Effector memory CD4-positive, alpha-beta T cell (primary cell): ENCODE data around the gene KRT85.

Experiments
- DNase-seq, 3 donors: peaks; one replicate each; pipeline ENCODE4 v3.0.0-alpha.2; 2020
- H3K27ac ChIP-seq: 2 replicates; pipeline ENCODE4 v1.7.0; 2013; ENCODE audit warnings: mild to moderate bottlenecking, low read length, moderate library complexity; ENCODE audit not compliant: insufficient read depth, poor library complexity, severe bottlenecking
- H3K27me3 ChIP-seq: replicated peaks from 2 replicates; pipeline ENCODE4 v1.7.0; 2013; ENCODE audit warnings: mild to moderate bottlenecking, low read length; ENCODE audit not compliant: insufficient read depth, control insufficient read depth, poor library complexity, severe bottlenecking
- H3K36me3 ChIP-seq: 2 replicates; pipeline ENCODE4 v1.7.0; 2013; ENCODE audit warnings: mild to moderate bottlenecking, low read length, moderate library complexity; ENCODE audit not compliant: control insufficient read depth, insufficient read depth
- H3K4me1 ChIP-seq: 2 replicates; pipeline ENCODE4 v1.7.0; 2013; ENCODE audit warnings: low read length, mild to moderate bottlenecking; ENCODE audit not compliant: control insufficient read depth, insufficient read depth, poor library complexity, severe bottlenecking
- H3K4me3 ChIP-seq: 2 replicates; pipeline ENCODE4 v1.7.0; 2013; ENCODE audit warnings: low read length, low read depth, mild to moderate bottlenecking; ENCODE audit not compliant: insufficient read depth, poor library complexity, severe bottlenecking
- H3K9me3 ChIP-seq: 2 replicates; pipeline ENCODE4 v1.7.0; 2013; ENCODE audit warnings: mild to moderate bottlenecking, low read length, moderate library complexity; ENCODE audit not compliant: control insufficient read depth

The KRT85 gene

DNA sequence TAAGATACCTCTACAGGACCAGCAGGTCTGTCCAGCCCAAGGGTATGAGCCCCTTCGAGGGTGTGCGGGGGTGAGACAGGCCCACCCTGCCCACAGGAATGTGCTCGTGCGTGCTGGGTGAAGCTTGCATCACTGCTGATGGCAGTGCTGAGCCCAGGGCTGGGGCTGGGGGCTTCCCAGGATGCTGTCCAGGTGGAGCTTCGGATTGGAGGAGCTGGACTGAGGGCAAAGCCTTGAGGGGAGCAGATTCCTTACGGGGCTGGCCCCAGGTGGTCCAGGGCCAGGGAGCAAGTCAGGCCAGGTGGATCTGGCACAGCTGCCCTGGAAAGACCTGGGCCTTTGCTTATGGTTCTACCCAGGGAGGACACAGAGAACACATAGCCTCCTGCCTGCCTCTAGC, 2.5 kb upstream of the KRT85 start:
- no peaks in the 10 kb centered on the region for H3K9me3 ChIP-seq
- no peaks in the 10 kb centered on the region for H3K36me3 ChIP-seq
- H3K4me1 ChIP-seq = no peaks in the 10 kb centered on the region
- no peak overlapping the region for H3K27ac ChIP-seq
- no peak for DNase-seq
- H3K27me3 ChIP-seq = no peaks in the 10 kb centered on the region
- no peak overlapping the region for H3K4me3 ChIP-seq

DNA sequence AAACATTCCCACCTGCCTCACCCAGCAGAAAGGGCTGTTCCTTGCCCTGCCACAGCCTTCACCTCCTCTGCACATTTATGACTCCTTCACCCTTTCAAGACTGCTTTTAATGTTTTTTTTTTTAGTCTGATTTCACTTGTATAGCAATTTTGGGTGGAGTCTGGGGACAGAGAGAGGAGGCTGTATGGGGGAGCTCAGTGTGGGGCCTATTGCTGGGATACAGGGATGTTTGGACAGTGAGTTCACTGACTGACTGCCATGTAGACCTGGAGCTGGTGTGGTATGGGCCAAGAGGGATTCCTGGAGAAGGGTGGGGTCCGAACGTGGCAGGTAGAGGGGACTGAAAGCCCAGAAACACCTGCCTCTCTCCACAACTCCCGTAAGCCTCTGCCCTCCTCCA, 1.9 kb upstream of the KRT85 start:
- no peaks in the 10 kb centered on the region for H3K9me3 ChIP-seq
- no peaks in the 10 kb centered on the region for H3K27me3 ChIP-seq
- H3K4me1 ChIP-seq = no peaks in the 10 kb centered on the region
- no peak overlapping the region for H3K27ac ChIP-seq
- no peak overlapping the region for H3K4me3 ChIP-seq
- H3K36me3 ChIP-seq = no peaks in the 10 kb centered on the region
- no peak for DNase-seq

DNA sequence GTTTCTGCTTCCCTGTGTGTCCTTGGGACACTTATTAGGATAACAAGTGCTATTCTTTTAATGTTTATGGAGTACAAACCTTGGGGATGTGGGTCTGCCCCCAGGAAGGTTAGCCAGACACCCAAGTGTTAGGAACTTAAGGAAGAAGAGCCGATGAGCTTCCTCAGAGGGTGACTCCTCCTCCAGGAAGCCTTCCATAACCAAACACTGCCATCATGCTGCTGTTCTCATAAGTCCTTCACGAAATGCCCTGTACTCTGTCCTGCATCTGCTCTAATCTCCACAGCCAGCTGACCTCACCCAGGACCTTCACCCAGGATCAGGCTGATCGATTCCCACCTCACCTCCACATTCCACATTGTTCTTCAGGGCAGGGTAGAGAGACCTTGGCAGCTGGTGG, 1.2 kb upstream of the KRT85 start:
- DNase-seq = no peak
- Histone ChIP-seq H3K9me3 (no peaks in the 10 kb centered on the region), H3K4me1 (no peaks in the 10 kb centered on the region), H3K27ac (no peak overlapping the region), H3K27me3 (no peaks in the 10 kb centered on the region), H3K4me3 (no peak overlapping the region), H3K36me3 (no peaks in the 10 kb centered on the region)

DNA sequence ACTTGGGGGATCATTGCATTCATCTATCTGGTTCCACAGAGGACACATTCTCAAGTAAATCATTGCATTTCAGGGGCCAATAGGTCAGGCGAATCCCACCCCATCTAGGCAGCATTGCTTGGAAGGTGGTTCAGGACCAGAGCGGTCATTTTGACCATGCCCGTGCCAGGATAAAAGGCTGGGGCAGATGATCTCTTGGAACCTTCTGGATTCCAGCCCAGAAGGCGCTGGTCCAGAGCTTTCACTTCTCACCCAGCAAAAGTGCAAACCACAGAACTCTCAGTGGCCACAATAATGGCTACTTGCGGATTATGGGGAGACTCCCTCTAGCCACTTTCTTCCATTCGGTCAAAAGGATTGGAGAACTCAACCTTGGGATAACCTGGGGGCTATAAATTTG, 595 bp upstream of the KRT85 start:
- no peak overlapping the region for H3K27ac ChIP-seq
- no peaks in the 10 kb centered on the region for H3K4me1 ChIP-seq
- no peak overlapping the region for H3K4me3 ChIP-seq
- no peak for DNase-seq
- H3K36me3 ChIP-seq = no peaks in the 10 kb centered on the region
- no peaks in the 10 kb centered on the region for H3K27me3 ChIP-seq
- no peaks in the 10 kb centered on the region for H3K9me3 ChIP-seq

DNA sequence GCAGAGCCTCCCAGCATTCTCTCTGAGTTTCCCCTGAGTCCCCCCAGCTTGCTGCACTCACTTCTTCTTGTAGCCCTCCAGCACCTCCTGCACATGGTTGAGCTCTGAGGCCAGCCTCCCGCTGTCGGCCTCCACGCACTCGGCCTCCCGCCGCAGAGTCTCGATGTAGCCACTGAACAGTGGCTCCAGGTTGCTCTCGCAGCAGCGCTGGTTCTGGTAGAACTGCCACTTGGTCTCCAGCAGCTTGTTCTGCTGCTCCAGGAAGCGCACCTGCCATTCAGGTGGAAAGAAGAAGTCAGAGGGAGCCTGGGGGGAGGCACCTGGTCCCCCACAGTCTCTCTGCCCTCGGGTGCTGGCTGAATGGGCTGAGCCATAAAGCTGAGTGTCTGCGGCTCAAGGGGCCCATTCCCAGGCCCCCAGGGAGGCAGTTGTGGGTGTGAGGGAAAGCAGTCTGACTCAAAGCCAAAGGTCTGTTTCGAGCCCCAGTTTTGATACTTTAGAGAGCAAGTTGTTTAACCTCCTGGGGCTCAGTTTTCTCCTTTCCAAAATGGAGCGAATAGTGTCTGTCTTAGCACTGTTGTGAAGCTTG, 2.3 kb downstream of the KRT85 start:
- DNase-seq = no peak
- Histone ChIP-seq H3K4me3 (no peak overlapping the region), H3K27ac (no peak overlapping the region), H3K4me1 (no peaks in the 10 kb centered on the region), H3K36me3 (no peaks in the 10 kb centered on the region), H3K9me3 (no peaks in the 10 kb centered on the region), H3K27me3 (no peaks in the 10 kb centered on the region)

DNA sequence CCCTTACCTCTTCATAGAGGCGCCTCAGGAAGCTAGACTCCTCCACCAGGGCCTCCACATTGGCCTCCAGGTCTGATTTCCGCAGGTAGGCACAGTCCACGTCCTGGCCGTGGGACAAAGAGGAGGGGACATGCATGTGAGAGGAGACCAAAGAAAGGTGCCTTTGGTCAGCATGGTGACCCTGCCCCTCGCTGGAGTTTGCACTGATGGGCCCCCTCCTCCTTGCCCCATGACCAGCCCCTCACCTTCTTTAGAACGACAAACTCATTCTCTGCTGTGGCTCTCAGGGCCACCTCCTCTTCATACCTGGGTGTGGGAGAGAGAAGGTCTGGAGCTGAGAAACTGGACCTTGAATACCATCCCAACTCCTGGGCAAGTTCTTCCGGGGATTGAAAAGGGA, 3.2 kb downstream of the KRT85 start:
- Histone ChIP-seq H3K36me3 (no peaks in the 10 kb centered on the region), H3K4me3 (no peak overlapping the region), H3K9me3 (no peaks in the 10 kb centered on the region), H3K27me3 (no peaks in the 10 kb centered on the region), H3K27ac (no peak overlapping the region), H3K4me1 (no peaks in the 10 kb centered on the region)
- no peak for DNase-seq

DNA sequence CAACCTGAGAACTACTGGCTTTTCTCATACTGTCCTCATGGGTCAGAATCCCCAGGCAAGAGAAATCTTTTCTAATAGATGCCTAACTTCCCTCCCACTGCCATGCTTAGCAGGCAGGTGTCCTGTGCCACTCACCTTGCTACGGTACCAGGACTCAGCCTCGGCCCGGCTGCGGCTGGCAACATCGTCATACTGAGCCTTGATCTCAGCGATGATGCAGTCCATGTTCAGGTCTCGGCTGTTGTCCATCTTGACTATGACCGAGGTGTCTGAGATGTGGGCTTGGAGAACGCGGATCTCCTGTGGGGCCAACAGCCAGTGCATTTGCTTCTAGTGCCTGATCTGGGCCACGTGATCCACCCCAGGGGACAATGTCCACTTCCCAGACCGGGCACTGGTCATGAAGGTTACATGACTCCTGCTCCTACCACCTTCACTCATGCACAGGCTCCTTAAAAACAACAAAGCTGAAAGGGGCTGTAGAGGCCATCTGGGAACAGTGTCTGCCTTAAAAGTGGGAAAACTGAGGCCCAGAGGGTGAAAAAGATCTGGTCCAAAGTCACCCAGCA, 4.1 kb downstream of the KRT85 start:
- Histone ChIP-seq H3K36me3 (no peaks in the 10 kb centered on the region), H3K27me3 (no peaks in the 10 kb centered on the region), H3K4me3 (no peak overlapping the region), H3K9me3 (no peaks in the 10 kb centered on the region), H3K4me1 (no peaks in the 10 kb centered on the region), H3K27ac (no peak overlapping the region)
- no peak for DNase-seq

DNA sequence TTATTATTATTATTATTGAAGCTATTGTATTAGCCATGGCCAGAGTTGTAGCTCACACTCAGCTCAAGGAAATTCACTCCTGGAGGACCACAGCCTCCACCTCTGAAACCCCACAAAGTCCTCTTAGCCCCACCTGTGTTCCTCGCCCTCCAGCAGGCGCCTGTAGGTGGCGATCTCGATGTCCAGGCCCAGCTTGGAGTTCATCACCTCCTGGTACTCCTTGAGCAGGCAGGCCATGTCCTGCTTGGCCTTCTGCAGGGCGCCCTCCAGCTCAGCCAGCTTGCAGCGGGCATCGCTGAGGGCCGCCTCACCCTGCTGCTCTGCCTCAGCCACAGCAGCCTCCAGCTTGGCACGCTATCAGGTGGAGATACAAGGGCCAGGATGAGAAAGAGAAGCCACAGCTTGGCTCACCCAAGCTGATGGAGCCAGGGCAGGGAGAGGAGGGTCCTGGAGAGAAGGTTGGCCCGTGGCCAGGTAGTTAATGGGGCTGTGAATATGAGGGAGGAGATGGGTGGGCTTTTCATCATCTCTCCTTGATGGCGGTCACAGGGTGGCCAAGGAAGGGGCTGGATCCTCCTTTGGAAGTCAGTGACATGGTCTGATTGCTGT, 5.1 kb downstream of the KRT85 start:
- no peak for DNase-seq
- no peak overlapping the region for H3K27ac ChIP-seq
- no peak overlapping the region for H3K4me3 ChIP-seq
- H3K4me1 ChIP-seq = no peaks in the 10 kb centered on the region
- H3K36me3 ChIP-seq = no peaks in the 10 kb centered on the region
- H3K9me3 ChIP-seq = no peaks in the 10 kb centered on the region
- no peaks in the 10 kb centered on the region for H3K27me3 ChIP-seq

DNA sequence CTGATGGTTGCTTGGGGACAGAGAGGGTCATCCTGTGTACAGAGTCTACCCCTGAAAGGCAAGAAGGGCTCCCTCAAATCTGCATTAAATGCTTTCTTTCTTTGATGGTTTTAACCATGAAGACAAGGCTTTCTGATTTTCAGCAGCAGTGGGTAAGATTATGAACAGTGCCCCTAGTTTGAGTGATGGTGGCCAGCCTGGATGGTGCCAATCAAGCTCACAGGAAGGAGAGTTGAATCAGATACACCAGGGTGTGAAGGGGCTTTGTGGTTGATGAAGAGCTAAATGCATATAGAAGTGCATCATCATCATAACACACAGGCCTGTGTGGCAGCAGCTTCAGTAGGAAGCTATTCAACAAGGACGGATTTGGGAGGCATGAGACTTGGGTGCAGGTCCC, 5.7 kb downstream of the KRT85 start:
- H3K27me3 ChIP-seq = no peaks in the 10 kb centered on the region
- H3K4me1 ChIP-seq = no peaks in the 10 kb centered on the region
- no peak for DNase-seq
- no peak overlapping the region for H3K4me3 ChIP-seq
- H3K36me3 ChIP-seq = no peaks in the 10 kb centered on the region
- no peaks in the 10 kb centered on the region for H3K9me3 ChIP-seq
- H3K27ac ChIP-seq = no peak overlapping the region

DNA sequence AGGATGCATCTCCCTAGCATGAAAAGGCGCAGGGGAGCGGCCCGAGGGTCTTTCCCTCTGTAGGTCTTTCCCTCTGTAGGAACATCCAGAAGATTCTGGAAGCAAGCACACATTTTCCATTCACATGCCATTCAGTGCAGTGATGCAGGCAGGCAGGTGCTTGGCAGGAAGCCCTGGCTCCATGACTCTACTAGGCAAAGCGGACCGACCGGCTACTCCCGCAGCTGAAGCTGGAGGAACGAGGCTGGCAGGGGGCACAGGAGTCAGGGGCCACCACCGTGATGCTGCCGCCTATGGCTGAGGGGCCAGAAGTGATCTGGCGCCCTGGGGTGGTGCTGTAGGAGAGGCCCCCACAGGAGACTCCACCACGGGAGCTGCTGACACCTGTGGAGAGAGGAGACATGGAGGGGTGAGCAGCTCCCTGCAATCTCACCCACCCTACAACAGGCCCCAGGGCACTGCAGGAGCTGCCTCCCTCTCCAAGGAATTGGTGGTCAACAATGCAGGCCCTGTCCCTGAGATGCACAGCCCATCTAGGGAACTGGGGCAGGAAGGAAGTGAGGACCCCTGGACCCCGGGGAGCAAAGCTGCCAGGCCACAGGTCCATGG, 6.5 kb downstream of the KRT85 start:
- Histone ChIP-seq H3K9me3 (no peaks in the 10 kb centered on the region), H3K27me3 (no peaks in the 10 kb centered on the region), H3K27ac (no peak overlapping the region), H3K36me3 (no peaks in the 10 kb centered on the region), H3K4me1 (no peaks in the 10 kb centered on the region), H3K4me3 (no peak overlapping the region)
- DNase-seq = no peak
